Motor neuron (in vitro differentiated cells): ENCODE measurements around the gene MERTK. TPM values are rescaled to one million over a fixed set of nuclear protein-coding genes. Genes with fewer than 3 reads are reported as not detected.
"Not testable (repeated sequence)": the region's sequence is repeated elsewhere in the genome, so short reads cannot be mapped to it uniquely, and the experiment has no call there.

Experiments used
- ATAC-seq, 8 experiments: fragments of 200-7000 bp; cut with Tn5 transposase; replicated peaks in 6 of 8; 2 replicates each; pipeline ENCODE4 v1.8.0; 2021; ENCODE audit warnings: mild to moderate bottlenecking in 8 of 8, moderate library complexity in 8 of 8
- H3K27ac ChIP-seq, 2 donors: fragments of 250-450 bp; sonication (Bioruptor Pico); 2 replicates each; pipeline ENCODE4 v1.9.0; 2021; ENCODE audit warnings: antibody characterized with exemption in 2 of 2, mild to moderate bottlenecking in 2 of 2, moderate library complexity in 1 of 2
- H3K4me1 ChIP-seq, 2 donors: fragments of 250-450 bp; sonication (Bioruptor Pico); replicated peaks in 1 of 2; 2 replicates each; pipeline ENCODE4 v1.6.1; 2021; ENCODE audit warnings: antibody characterized with exemption in 2 of 2, mild to moderate bottlenecking in 2 of 2, moderate library complexity in 1 of 2
- H3K4me3 ChIP-seq, 5 donors: fragments of 250-450 bp; sonication (Bioruptor Pico); 2 replicates each; pipeline ENCODE4 v1.9.0; 2021; ENCODE audit warnings: antibody characterized with exemption in 5 of 5, mild to moderate bottlenecking in 5 of 5, moderate library complexity in 4 of 5
- WGBS, 10 experiments: fragments of 450-650 bp; shearing (Covaris generic); methylation state at CpG; one replicate each; pipeline ENCODE4 v1.0.0; 2022; 5-methylcytosine and 5-hydroxymethylcytosine counted together
- in situ Hi-C, 9 experiments: fragments of 400-800 bp; cut with MboI; loops; one replicate each; pipeline ENCODE4 v1.15.0; 2021; ENCODE audit warnings: low sequenced_read_pairs in 9 of 9, low pct_unique_long_range_greater_than_20kb in 2 of 9; ENCODE audit not compliant: unreplicated experiment in 9 of 9
- total RNA-seq, 8 experiments: library from RNA; unstranded; fragments of 300-600 nt; gene quantifications; 2 replicates each; pipeline versions ENCODE4 v1.2.3 to v1.2.4, GENCODE V29; 2022

The MERTK gene
- total RNA-seq = 10 to 100 TPM in 1 of 8 experiments, 1 to 10 TPM in 7; 1.8 to 20.3 (median 2.9) TPM

GRCh38 chr2:111897924-111898702, at the start of gene MERTK:
Gene MERTK (plus strand): TSS chr2:111898607. CDS start chr2:111898736, 129 bp downstream.
- 0% methylated on average over 1 to 2 of the region's 71 CpGs; no CpG with 5 or more reads in 6 of the 10 experiments for WGBS, 10 experiments
- Histone ChIP-seq H3K4me1 (peaks cover 7 to 11% of the 10 kb centered on the region in 2 donors), H3K27ac (peak within 1 kb of the TSS; percentile 56 to 77), H3K4me3 (peak within 1 kb of the TSS; percentile 67 to 90 (median 78))
- peak; percentile 81 to 88 (median 85) for ATAC-seq
- in situ Hi-C loops = loop anchor here in 2 of 9 experiments (25.0 kb wide), 1 partner anchor 139 kb away; no protein-coding TSS in a partner anchor

GRCh38 chr2:111850646-111851045, 47.8 kb upstream of the MERTK start:
- in situ Hi-C loops = not testable (repeated sequence)
- peak in 4 of 8 experiments; percentile 43 to 90 (median 80) for ATAC-seq

GRCh38 chr2:111852544-111852943, 45.9 kb upstream of the MERTK start:
- ATAC-seq, in situ Hi-C loops, H3K4me3 ChIP-seq, H3K27ac ChIP-seq, H3K4me1 ChIP-seq: not testable (repeated sequence)
- WGBS, 10 experiments = 100% methylated on average over 1 to 3 of the region's 3 CpGs; no CpG with 5 or more reads in 5 of the 10 experiments

More at GRCh38 chr2:111850646-111851045, 47.8 kb upstream of the MERTK start:
- not testable (repeated sequence) for H3K4me3 ChIP-seq, H3K4me1 ChIP-seq, H3K27ac ChIP-seq
- WGBS, 10 experiments = no CpG with 5 or more reads among the region's 4 CpGs

- in situ Hi-C loops, H3K27ac ChIP-seq, H3K4me3 ChIP-seq, ATAC-seq, H3K4me1 ChIP-seq: not testable (repeated sequence)
- 73% methylated on average over 2 of the region's 3 CpGs; no CpG with 5 or more reads in 9 of the 10 experiments for WGBS, 10 experiments
Measured at GRCh38 chr2:111860005-111860404, 38.4 kb upstream of the MERTK start.

GRCh38 chr2:111865124-111865523, 33.3 kb upstream of the MERTK start:
- in situ Hi-C loops, ATAC-seq, H3K4me3 ChIP-seq, H3K27ac ChIP-seq, H3K4me1 ChIP-seq: not testable (repeated sequence)
- WGBS, 10 experiments = 0% methylated on average over 1 of the region's 3 CpGs; no CpG with 5 or more reads in 9 of the 10 experiments

GRCh38 chr2:111872806-111873205, 25.6 kb upstream of the MERTK start:
- H3K4me1 ChIP-seq, H3K4me3 ChIP-seq, in situ Hi-C loops, ATAC-seq, H3K27ac ChIP-seq: not testable (repeated sequence)
- 80 to 100% methylated on average over 1 to 2 of the region's 2 CpGs; no CpG with 5 or more reads in 8 of the 10 experiments for WGBS, 10 experiments

GRCh38 chr2:111883661-111884591, 14.5 kb upstream of the MERTK start, which contains the start of gene ANAPC1:
Gene ANAPC1 (minus strand): TSS chr2:111884193. CDS start chr2:111880825, 3,368 bp downstream.
- peak; percentile 92 to 97 (median 95) for ATAC-seq
- peak within 1 kb of the TSS; percentile 58 to 91 (median 76) for H3K4me3 ChIP-seq
- H3K4me1 ChIP-seq = peaks cover 3 to 8% of the 10 kb centered on the region in 2 donors
- WGBS, 10 experiments = 0 to 4% (median 0%) methylated on average over 4 to 21 of the region's 73 CpGs; no CpG with 5 or more reads in 4 of the 10 experiments
- in situ Hi-C loops = loop anchor here in 3 of 9 experiments (10.0 to 25.0 kb wide), 2 partner anchors 153 to 161 kb away; no protein-coding TSS in a partner anchor
- peak within 1 kb of the TSS; percentile 60 to 77 for H3K27ac ChIP-seq

- Histone ChIP-seq H3K4me1 (peaks cover 3 to 8% of the 10 kb centered on the region in 2 donors), H3K4me3 (peak overlapping the region; percentile 58 to 91 (median 76)), H3K27ac (peak overlapping the region; percentile 60 to 77)
- ATAC-seq = peak in 2 of 8 experiments; percentile 14 to 21
- in situ Hi-C loops = loop anchor here in 3 of 9 experiments (10.0 to 25.0 kb wide), 2 partner anchors 153 to 160 kb away; no protein-coding TSS in a partner anchor
- WGBS, 10 experiments = 0 to 90% (median 11%) methylated on average over 1 to 10 of the region's 11 CpGs; no CpG with 5 or more reads in 2 of the 10 experiments
Measured at GRCh38 chr2:111884592-111884964, 13.8 kb upstream of the MERTK start.

GRCh38 chr2:111896024-111896423, 2.4 kb upstream of the MERTK start:
- no peak for ATAC-seq
- WGBS, 10 experiments = 0 to 80% (median 55%) methylated on average over 1 to 3 of the region's 3 CpGs; no CpG with 5 or more reads in 4 of the 10 experiments
- H3K4me1 ChIP-seq = peaks cover 7 to 10% of the 10 kb centered on the region in 2 donors
- in situ Hi-C loops = loop anchor here in 2 of 9 experiments (25.0 kb wide), 1 partner anchor 141 kb away; no protein-coding TSS in a partner anchor
- H3K4me3 ChIP-seq = no peak overlapping the region
- H3K27ac ChIP-seq = no peak overlapping the region

- Histone ChIP-seq H3K27ac (no peak overlapping the region), H3K4me1 (peaks cover 7 to 11% of the 10 kb centered on the region in 2 donors), H3K4me3 (no peak overlapping the region)
- in situ Hi-C loops = loop anchor here in 2 of 9 experiments (25.0 kb wide), 1 partner anchor 141 kb away; no protein-coding TSS in a partner anchor
- no peak for ATAC-seq
- WGBS, 10 experiments = 85 to 100% (median 100%) methylated on average over 1 to 6 of the region's 6 CpGs; no CpG with 5 or more reads in 3 of the 10 experiments
Measured at GRCh38 chr2:111896576-111896975, 1.8 kb upstream of the MERTK start.

- peak overlapping the region; percentile 56 to 77 for H3K27ac ChIP-seq
Measured at GRCh38 chr2:111897630-111897923, 830 bp upstream of the MERTK start.

More at GRCh38 chr2:111897630-111897923, 830 bp upstream of the MERTK start:
- H3K4me1 ChIP-seq = peaks cover 7 to 11% of the 10 kb centered on the region in 2 donors
- WGBS, 10 experiments = 0 to 20% (median 16%) methylated on average over 1 to 7 of the region's 7 CpGs; no CpG with 5 or more reads in 2 of the 10 experiments
- peak in 2 of 8 experiments; percentile 3 to 5 for ATAC-seq
- in situ Hi-C loops = loop anchor here in 2 of 9 experiments (25.0 kb wide), 1 partner anchor 140 kb away; no protein-coding TSS in a partner anchor
- H3K4me3 ChIP-seq = peak overlapping the region; percentile 67 to 90 (median 78)
